GM12873 (cell line): ENCODE measurements around the gene USP12.

Experiments used
- CTCF ChIP-seq: IDR thresholded peaks from 2 replicates; pipeline ENCODE4 v1.5.1; 2012; ENCODE audit warnings: low read depth, mild to moderate bottlenecking, moderate library complexity, low read length, control low read depth; ENCODE audit not compliant: insufficient read depth; ENCODE audit errors: missing control alignments

The USP12 gene

GRCh38 chr13:27088619-27089018 is 83.0 kb downstream of the USP12 start:
- TF ChIP-seq CTCF, result no peak

GRCh38 chr13:27086599-27087265 is 84.9 kb downstream of the USP12 start:
- TF ChIP-seq CTCF, result no peak

- TF ChIP-seq CTCF, result no peak
These were observed 88.4 kb downstream of the USP12 start for GRCh38 chr13:27083183-27083582.

DNA sequence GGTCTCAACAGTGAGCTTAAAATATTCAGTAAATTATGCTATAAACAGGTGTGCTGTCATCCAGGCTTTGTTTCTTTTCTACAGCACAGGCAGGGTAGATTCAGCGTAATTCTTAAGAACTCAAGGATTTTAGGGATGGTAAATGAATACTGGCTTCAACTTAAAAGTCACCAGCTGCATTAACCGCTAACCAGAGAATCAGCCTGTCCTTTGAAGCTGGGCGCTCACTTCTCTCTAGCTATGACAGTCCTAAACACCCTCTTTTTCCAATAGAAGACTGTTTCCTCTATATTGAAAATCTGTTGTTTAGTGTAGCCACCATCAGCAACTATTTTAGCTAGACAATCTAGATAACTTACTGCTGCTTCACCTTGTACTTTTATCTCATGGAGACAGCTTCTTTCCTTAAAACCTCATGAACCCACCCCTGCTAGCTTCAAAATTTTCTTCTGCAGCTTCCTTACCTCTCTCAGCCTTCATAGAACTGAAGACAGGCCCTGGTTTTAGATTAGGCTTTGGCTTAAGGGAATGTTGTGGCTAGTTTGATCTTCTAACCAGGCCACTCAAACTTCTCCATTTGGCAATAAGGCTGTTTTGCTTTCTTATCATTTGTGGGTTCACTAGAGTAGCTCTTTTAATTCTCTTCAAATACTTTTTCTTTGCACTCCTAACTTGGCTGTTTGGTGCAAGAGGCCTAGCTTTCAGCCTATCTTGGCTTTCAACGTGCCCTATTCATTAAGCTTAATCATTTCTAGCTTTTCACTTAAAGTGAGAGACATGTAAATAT is 89.5 kb downstream of the USP12 start:
- no peak for TF ChIP-seq CTCF

GRCh38 chr13:27080018-27080948 is 91.3 kb downstream of the USP12 start:
- TF ChIP-seq CTCF, result no peak

DNA sequence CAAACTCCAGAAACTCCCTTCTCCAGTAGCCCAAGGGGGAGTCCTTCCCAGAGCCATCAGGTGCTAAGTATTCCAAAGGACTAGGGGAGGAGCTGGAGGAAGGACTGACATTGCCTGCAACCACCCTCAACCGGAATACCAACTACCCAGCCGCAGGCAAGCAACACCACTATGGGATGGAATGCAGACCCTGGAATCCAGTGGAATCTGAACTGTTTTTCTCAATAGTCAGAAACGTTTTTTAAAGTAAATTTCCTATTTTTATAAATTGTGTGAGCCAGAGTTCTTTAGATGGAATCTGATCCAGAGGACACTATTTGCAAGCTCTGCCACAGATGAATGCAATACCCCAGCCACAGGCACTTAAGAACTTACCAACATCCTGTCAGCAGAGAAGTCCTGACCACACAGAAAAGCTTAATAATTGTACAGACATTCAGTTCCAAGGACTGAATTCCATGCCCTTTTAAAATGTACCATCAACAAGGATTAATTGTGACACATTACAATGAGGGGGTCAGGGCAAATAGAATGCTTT is 92.1 kb downstream of the USP12 start:
- no peak for TF ChIP-seq CTCF

DNA sequence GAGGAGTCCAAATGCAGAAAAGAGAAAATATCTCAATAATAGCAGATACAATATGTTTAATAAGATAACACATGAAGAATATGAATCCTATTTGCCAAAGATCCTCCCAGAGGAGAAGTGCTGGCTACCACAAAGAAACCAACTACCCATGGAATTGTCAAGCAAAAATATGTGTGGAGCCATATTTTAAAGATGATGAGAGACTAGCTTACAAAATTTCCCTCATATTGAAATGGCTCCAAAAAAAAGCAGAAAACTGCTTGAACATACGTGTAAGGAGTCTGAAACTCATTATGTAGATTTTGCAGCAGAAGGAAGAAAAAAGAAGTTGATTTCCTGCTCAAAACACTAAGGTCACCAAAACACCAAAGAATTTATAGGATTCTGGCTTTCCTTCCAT is 94.2 kb downstream of the USP12 start:
- no peak for TF ChIP-seq CTCF
